Right lobe of liver (tissue), 6 donors: ENCODE results near the gene B3GNT8. TPM values are rescaled to one million over a fixed set of nuclear protein-coding genes. Genes with fewer than 3 reads are reported as not detected.
"Not testable (repeated sequence)": the region's sequence is repeated elsewhere in the genome, so short reads cannot be mapped to it uniquely, and the experiment has no call there.

Experiments used
- ATAC-seq, 4 donors: fragments of 200-7000 bp; cut with Tn5 transposase; one replicate each; pipeline ENCODE4 v1.9.1; 2020; ENCODE audit warnings: mild to moderate bottlenecking in 4 of 4, moderate library complexity in 4 of 4
- DNase-seq, 3 donors: peaks; one replicate each; pipeline ENCODE4 v3.0.0-alpha.2; 2020
- H3K27ac ChIP-seq, 3 donors: fragments of 200-600 bp; one replicate each; pipeline ENCODE4 v1.8.0; 2022
- H3K27me3 ChIP-seq, 2 donors: fragments of 200-600 bp; one replicate each; pipeline ENCODE4 v1.8.0; 2022
- H3K36me3 ChIP-seq, 4 donors: fragments of 200-600 bp; sonication (generic) in 1 of 4; one replicate each; pipeline versions ENCODE4 v1.5.1 to v1.8.0; 2017 to 2022; ENCODE audit warnings: control low read depth in 1 of 4
- H3K4me1 ChIP-seq, 4 donors: fragments of 200-600 bp; sonication (generic) in 1 of 4; one replicate each; pipeline versions ENCODE4 v1.5.1 to v1.8.0; 2017 to 2022; ENCODE audit warnings: control low read depth in 1 of 4
- H3K4me3 ChIP-seq, 3 donors: fragments of 200-600 bp; one replicate each; pipeline ENCODE4 v1.8.0; 2022
- H3K9me3 ChIP-seq, 4 donors: fragments of 200-600 bp; sonication (generic) in 1 of 4; one replicate each; pipeline versions ENCODE4 v1.5.1 to v1.8.0; 2017 to 2022; ENCODE audit warnings: control low read depth in 1 of 4
- POLR2A ChIP-seq: fragments of 450-650 bp; IDR thresholded peaks from one replicate; pipeline ENCODE4 v1.6.1; 2017; ENCODE audit warnings: antibody characterized with exemption, mild to moderate bottlenecking
- WGBS: methylation state at CpG from one replicate; pipeline ENCODE4 v1.1.6; 2018; ENCODE audit warnings: low coverage, low lambda C conversion rate; ENCODE audit not compliant: insufficient coverage; ENCODE audit errors: missing lambda C conversion rate; 5-methylcytosine and 5-hydroxymethylcytosine counted together
- intact Hi-C, 2 donors: fragments of 100-400 bp; cut with DNase I; formaldehyde crosslinking; loops; one replicate each; pipeline versions ENCODE4 v1.11.2 to v1.14.1; 2022
- total RNA-seq, 6 experiments: library from RNA; depleted of rRNA in 2 of 6; stranded (reverse); fragments of >200 nt in 2 of 6; fragmentation: NEBNext Ultra II Directional in 3 of 6; extraction: Animal tissue kit (Norgen Biotek cat#: 25700) in 3 of 6; gene quantifications; one replicate each; pipeline versions ENCODE4 v1.1.0 to v1.2.4, GENCODE V29; 2016 to 2023
- TF ChIP-seq, protein P1 (sequence below), 4 donors: fragments of 200-600 bp in 3 of 4; fragments of 450-650 bp in 1 of 4; IDR thresholded peaks; one replicate each; pipeline versions ENCODE4 v1.5.1 to v1.8.0; 2016 to 2022; ENCODE audit warnings: antibody characterized with exemption in 4 of 4, mild to moderate bottlenecking in 2 of 4
- donor health status: DM: no; HTN: yes; CAD: no.
- donor health status: DM: no; HTN: no; CAD: no.
- donor health status: DM: no; HTN: no; CAD: no.
- donor health status: DM: no; HTN: yes; CAD: no.
- donor health status: DM: no; HTN: yes; CAD: no.

Gene B3GNT8
- total RNA-seq, 6 experiments from 2014 or later: 0.50 to 1.2 (median 0.63) TPM

DNA sequence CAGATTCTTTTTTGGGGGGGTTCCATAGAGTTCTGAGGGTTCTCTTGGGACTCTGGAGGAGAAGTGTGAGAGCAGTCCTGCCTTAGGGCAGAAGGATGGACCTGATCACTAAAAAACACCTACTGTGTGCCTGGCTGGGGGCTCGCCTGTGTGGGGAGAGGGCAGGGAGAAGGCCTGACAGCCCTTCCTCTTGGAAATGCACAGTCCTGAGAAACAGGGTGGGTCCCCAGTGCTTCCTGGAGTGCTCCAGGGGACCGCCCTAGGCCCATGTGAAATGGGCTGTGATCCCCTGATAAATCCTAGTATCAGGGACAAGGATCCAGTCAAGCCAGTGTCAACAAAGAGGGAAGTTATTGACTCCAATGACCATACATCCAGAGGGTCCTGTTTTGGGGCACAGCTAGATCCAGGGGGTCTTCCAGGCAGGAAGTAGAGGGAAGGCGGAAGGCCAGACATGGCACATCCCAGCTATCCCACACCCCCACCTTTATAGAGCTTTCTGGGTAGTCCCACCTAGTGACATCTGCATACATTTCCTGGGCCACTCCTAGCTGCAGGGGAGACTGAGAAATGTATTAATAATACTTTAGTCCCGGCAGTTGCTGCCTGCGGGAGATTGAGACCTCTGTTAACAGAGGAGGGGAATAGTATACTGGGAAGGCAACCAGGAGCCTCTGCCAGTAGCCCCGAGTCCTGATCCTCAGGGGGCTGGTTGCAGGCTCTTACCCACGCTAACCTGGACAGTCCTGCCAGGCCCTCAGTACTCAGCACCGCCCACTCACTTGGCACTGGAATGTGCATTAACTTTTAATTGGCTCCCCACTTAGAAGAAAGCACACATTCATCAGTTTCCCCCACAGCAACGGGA is 15.8 kb downstream of the B3GNT8 start:
- Histone ChIP-seq H3K36me3 (peaks cover 0 to 25% (median 8%) of the 10 kb centered on the region in 4 donors), H3K27me3 (no peaks in the 10 kb centered on the region), H3K9me3 (no peaks in the 10 kb centered on the region), H3K4me3 (no peak overlapping the region), H3K4me1 (peaks cover 0 to 19% (median 8%) of the 10 kb centered on the region in 4 donors), H3K27ac (no peak overlapping the region)
- 76% methylated on average over 4 of the region's 9 CpGs for WGBS
- TF ChIP-seq, protein P1, sequence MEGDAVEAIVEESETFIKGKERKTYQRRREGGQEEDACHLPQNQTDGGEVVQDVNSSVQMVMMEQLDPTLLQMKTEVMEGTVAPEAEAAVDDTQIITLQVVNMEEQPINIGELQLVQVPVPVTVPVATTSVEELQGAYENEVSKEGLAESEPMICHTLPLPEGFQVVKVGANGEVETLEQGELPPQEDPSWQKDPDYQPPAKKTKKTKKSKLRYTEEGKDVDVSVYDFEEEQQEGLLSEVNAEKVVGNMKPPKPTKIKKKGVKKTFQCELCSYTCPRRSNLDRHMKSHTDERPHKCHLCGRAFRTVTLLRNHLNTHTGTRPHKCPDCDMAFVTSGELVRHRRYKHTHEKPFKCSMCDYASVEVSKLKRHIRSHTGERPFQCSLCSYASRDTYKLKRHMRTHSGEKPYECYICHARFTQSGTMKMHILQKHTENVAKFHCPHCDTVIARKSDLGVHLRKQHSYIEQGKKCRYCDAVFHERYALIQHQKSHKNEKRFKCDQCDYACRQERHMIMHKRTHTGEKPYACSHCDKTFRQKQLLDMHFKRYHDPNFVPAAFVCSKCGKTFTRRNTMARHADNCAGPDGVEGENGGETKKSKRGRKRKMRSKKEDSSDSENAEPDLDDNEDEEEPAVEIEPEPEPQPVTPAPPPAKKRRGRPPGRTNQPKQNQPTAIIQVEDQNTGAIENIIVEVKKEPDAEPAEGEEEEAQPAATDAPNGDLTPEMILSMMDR (IDR thresholded peaks at IDR 0.05): no peak
- no peak for TF ChIP-seq POLR2A
- intact Hi-C loops: no loop called here
- no peak for ATAC-seq
- no peak for DNase-seq

DNA sequence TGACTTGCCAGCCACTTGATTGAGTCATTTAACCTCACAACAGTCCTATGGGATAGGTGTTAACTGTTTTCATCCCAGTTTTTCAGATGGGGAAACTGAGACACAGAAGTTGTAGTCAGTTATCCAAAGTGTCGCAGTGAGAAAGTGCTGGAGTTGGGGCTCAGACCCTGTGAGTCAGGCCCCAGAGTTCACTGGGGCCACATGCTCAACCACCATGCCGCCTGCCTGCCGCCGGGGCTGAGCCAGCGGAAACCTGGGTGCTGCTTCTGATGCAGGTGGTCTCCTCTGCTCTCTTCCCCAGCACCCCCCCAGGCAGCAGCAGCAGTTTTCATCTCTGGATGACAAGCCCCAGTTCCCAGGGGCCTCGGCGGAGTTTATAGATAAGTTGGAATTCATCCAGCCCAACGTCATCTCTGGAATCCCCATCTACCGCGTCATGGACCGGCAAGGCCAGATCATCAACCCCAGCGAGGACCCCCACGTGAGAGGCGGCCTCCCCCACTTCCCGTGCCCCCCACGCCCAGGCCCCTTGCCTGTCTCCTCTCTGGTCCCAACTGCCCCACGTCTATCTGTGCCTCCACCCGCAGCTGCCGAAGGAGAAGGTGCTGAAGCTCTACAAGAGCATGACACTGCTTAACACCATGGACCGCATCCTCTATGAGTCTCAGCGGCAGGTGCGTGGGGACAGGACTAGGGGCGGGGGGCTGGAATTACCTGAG is 16.7 kb downstream of the B3GNT8 start:
- Histone ChIP-seq H3K36me3 (peaks cover 0 to 22% (median 7%) of the 10 kb centered on the region in 4 donors), H3K4me1 (peaks cover 0 to 19% (median 8%) of the 10 kb centered on the region in 4 donors), H3K27ac (no peak overlapping the region), H3K27me3 (no peaks in the 10 kb centered on the region), H3K4me3 (no peak overlapping the region), H3K9me3 (no peaks in the 10 kb centered on the region)
- 83% methylated on average over 17 of the region's 23 CpGs for WGBS
- DNase-seq (no peak), ATAC-seq (no peak)
- intact Hi-C loops: no loop called here
- no peak for TF ChIP-seq POLR2A

DNA sequence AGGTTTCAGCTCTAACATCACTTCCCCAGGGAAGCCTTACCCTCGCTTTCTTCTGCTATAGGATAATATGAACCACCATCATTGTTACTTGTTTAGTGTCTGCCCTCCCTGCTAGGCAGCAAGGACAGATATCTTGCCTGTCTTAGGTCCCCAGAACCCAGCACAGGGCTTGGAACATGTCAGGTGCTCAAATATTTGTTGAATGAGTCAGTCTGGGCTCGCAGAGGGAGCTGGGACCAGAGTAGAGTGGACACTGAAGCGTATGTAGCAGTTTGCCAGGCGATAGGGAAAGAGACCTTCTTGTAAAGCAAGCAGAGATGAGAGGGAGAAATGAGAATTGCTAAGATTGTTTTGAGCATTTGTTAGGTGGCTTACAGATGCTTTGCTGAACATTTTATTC is 17.9 kb downstream of the B3GNT8 start:
- Histone ChIP-seq H3K27ac (peak overlapping the region; percentile 12 to 46 (median 41)), H3K36me3 (peaks cover 0 to 16% (median 6%) of the 10 kb centered on the region in 4 donors), H3K4me1 (peaks cover 0 to 19% (median 8%) of the 10 kb centered on the region in 4 donors), H3K27me3 (no peaks in the 10 kb centered on the region), H3K9me3 (no peaks in the 10 kb centered on the region), H3K4me3 (no peak overlapping the region)
- 36% methylated on average over 4 of the region's 4 CpGs for WGBS
- intact Hi-C loops: no loop called here
- peak in 1 of 3 donors; percentile 45 for DNase-seq
- peak; percentile 85 to 96 (median 92) for ATAC-seq
- no peak for TF ChIP-seq POLR2A
- TF ChIP-seq, protein P1 (IDR thresholded peaks at IDR 0.05): no peak

DNA sequence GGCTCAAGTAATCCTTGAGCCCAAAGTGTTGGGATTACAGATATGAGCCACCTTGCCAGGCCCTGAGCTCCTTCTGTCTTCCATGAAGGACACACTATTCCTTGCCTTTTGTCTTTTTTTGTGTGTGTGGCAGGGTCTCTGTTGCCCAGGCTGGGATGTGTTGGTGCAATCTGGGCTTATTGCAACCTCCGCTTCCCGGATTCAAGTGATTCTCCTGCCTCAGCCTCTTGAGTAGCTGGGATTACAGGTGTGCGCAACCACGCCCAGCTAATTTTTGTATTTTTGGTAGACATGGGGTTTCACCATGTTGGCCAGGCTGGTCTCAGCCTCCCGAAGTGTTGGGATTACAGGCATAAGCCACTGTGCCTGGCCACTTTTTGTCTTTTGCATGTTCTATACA is 18.3 kb downstream of the B3GNT8 start:
- H3K9me3 ChIP-seq, H3K27me3 ChIP-seq, ATAC-seq, intact Hi-C loops, H3K4me3 ChIP-seq, DNase-seq: not testable (repeated sequence)
- 70% methylated on average over 2 of the region's 5 CpGs for WGBS
- Histone ChIP-seq H3K4me1 (peaks cover 0 to 19% (median 8%) of the 10 kb centered on the region in 4 donors), H3K27ac (peak overlapping the region; percentile 12 to 46 (median 41)), H3K36me3 (peaks cover 0 to 11% (median 4%) of the 10 kb centered on the region in 4 donors)

DNA sequence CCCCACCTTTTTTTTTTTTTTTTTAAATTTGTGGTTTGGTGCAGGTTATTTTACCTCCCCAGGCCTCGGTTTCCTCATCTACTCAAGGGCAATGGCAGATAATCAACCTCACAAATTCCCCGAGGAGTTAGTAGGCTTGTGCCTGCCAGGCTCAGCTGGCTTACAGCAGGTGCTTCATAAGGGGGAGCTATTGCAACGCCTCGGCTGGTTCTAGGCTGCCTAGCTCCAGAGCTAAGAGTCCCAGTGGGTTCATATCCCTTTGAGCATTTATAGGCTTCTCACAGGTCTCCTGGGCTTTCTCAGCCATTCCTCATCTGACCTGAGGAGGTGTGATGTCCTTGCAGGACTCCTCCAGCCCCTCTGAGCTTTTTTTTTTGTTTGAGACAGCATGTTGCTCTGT is 18.9 kb downstream of the B3GNT8 start:
- intact Hi-C loops: no loop called here
- H3K9me3 ChIP-seq: no peaks in the 10 kb centered on the region
- DNase-seq: no peak
- peaks cover 0 to 6% (median 3%) of the 10 kb centered on the region in 4 donors for H3K36me3 ChIP-seq
- no peak for ATAC-seq
- H3K27me3 ChIP-seq: no peaks in the 10 kb centered on the region
- H3K4me3 ChIP-seq: no peak overlapping the region
- TF ChIP-seq, protein P1 (IDR thresholded peaks at IDR 0.05): no peak
- TF ChIP-seq POLR2A: no peak
- WGBS: 83% methylated on average over 4 of the region's 4 CpGs
- peaks cover 0 to 22% (median 8%) of the 10 kb centered on the region in 4 donors for H3K4me1 ChIP-seq
- H3K27ac ChIP-seq: no peak overlapping the region
